ENCODE data around the gene MYBPC1.
"Not testable (repeated sequence)": the region's sequence is repeated elsewhere in the genome, so short reads cannot be mapped to it uniquely, and the experiment has no call there.

DNA sequence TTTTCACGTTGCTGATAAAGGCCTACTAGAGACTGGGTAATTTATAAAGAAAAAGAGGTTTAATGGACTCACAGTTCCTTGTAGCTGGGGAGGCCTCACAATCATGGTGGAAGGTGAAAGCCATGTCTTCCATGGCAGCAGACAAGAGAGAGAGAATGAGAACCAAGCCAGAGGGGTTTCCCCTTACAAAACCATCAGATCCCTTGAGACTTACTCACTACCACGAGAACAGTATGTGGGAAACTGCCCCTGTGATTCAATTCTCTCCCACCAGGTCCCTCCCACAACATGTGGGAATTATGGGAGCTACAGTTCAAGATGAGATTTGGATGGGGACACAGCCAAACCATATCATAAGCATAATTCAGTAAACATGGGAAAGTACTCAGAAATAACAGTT, 65.9 kb downstream of the MYBPC1 start:
- TF ChIP-seq CTCF, POLR2A (IDR thresholded peaks at IDR 0.05): not testable (repeated sequence)

All from adrenal gland (tissue), 5 donors.